GM21786 (cell line): ENCODE measurements around the gene RRP1B.
"Not testable (repeated sequence)": the region's sequence is repeated elsewhere in the genome, so short reads cannot be mapped to it uniquely, and the experiment has no call there.

Experiments
- ATAC-seq: cut with Tn5 transposase; IDR thresholded peaks from one replicate; pipeline ENCODE4 v1.9.1; 2021; ENCODE audit not compliant: unreplicated experiment

Gene RRP1B

GRCh38 chr21:43669828-43670605 lies 10.7 kb downstream of the RRP1B start:
- no peak for ATAC-seq

- ATAC-seq: no peak
Observed at GRCh38 chr21:43675871-43676270, 16.5 kb downstream of the RRP1B start.

GRCh38 chr21:43676391-43676790 lies 17.0 kb downstream of the RRP1B start:
- ATAC-seq: no peak

GRCh38 chr21:43679951-43680350 lies 20.6 kb downstream of the RRP1B start:
- no peak for ATAC-seq

GRCh38 chr21:43680421-43680820 lies 21.1 kb downstream of the RRP1B start:
- not testable (repeated sequence) for ATAC-seq

GRCh38 chr21:43681650-43682049 lies 22.3 kb downstream of the RRP1B start:
- ATAC-seq: no peak

- ATAC-seq: no peak
Observed at GRCh38 chr21:43684424-43684823, 25.1 kb downstream of the RRP1B start.

GRCh38 chr21:43686811-43687565 lies 27.6 kb downstream of the RRP1B start:
- no peak for ATAC-seq

GRCh38 chr21:43687566-43688399 lies 28.4 kb downstream of the RRP1B start:
- ATAC-seq: no peak

GRCh38 chr21:43688906-43689305 lies 29.5 kb downstream of the RRP1B start:
- ATAC-seq: no peak

GRCh38 chr21:43689556-43690337 lies 30.4 kb downstream of the RRP1B start:
- no peak for ATAC-seq

- ATAC-seq: no peak
Observed at GRCh38 chr21:43690346-43690745, 31.0 kb downstream of the RRP1B start.

GRCh38 chr21:43691086-43691795 lies 31.9 kb downstream of the RRP1B start:
- no peak for ATAC-seq

GRCh38 chr21:43691801-43692200 lies 32.4 kb downstream of the RRP1B start:
- ATAC-seq: no peak

- no peak for ATAC-seq
Observed at GRCh38 chr21:43692949-43693348, 33.6 kb downstream of the RRP1B start.

- ATAC-seq: no peak
Observed at GRCh38 chr21:43693981-43694380, 34.6 kb downstream of the RRP1B start.

GRCh38 chr21:43694437-43695079 lies 35.2 kb downstream of the RRP1B start:
- ATAC-seq: no peak

GRCh38 chr21:43696214-43696613 lies 36.9 kb downstream of the RRP1B start:
- no peak for ATAC-seq

- no peak for ATAC-seq
Observed at GRCh38 chr21:43697758-43698643, 38.6 kb downstream of the RRP1B start.
